ENCODE measurements around the gene CRYM. TPM values are rescaled to one million over a fixed set of nuclear protein-coding genes. Genes with fewer than 3 reads are reported as not detected.
A peak's percentile ranks its signal among the peaks of the same experiment; 100 is the strongest.

CRYM gene
- total RNA-seq (not detected), total RNA-seq (0 to 0.98 (median 0) reads per million in 172 experiments)
- polyA plus RNA-seq (2013, experiment 1 of 2) = 0.10 TPM
- 0.10 TPM for polyA plus RNA-seq (2013, experiment 2 of 2)

DNA sequence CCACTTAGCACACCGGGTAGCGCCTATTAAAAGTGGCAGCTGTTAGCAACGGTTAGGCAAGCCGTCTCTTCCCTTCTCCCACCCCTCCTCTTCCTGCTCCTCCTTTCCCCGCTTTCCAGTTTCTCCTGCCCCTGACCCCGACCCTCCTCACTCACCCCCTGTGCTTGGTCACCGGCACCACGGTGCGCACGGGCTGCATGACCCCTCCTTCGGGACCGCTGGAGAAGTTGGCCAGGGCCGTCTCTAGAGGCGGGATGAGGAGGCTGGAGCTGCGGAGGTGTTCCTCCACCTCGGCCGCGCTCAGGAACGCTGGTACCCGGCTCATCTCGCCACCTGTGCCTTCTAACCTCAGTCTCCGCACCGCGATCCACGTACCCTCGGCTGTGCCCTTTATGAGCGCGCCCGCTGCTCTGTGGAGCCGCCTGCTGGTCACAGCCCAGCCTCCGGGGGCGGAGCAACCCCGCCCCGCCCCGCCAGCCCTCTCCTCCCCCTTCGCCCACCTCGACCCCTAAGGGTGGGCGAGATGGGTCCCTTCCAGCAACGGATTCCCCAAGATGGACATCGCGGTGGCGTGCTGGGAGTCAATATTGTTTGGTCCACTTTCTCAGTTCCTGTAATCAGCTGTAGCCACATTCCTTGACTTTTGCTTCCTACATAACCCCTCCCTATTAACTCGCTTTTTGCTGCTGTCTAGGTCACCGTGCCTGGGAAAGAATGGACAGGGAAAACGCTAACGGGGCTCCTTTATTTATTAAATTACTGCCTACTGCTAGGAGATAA is at the start of gene CRYM:
CRYM (minus strand) TSS at position 364 of the 780 bp plus-strand sequence; CDS start at position 325, 39 bp downstream.
- H3K36me3 Mint-ChIP-seq (ENCODE audit: low read depth) = no peaks in the 10 kb centered on the region
- peak; percentile 77 for ATAC-seq (ENCODE audit: poor library complexity)
- peaks cover 85% of the 10 kb centered on the region for H3K27me3 Mint-ChIP-seq
- Histone ChIP-seq H3K27ac (ENCODE audit: low read depth in 1 of 2, low read length in 2 of 2) (no peak within 1 kb of the TSS), H3K27me3 (ENCODE audit: control insufficient read depth in 1 of 2, insufficient read depth in 2 of 2, low read length in 2 of 2) (peaks cover 21 to 71% of the 10 kb centered on the region in 2 experiments), H3K36me3 (ENCODE audit: insufficient read depth, low read length) (no peaks in the 10 kb centered on the region), H3K9me3 (ENCODE audit: control insufficient read depth in 1 of 2, insufficient read depth in 1 of 2, low read length in 2 of 2) (peaks cover 0 to 9% of the 10 kb centered on the region in 2 experiments), H3K4me1 (ENCODE audit: insufficient read depth, low read length) (peaks cover 7% of the 10 kb centered on the region), H3K4me3 (ENCODE audit: low read length) (no peak within 1 kb of the TSS)
- H3K4me1 Mint-ChIP-seq (ENCODE audit: low read depth) = no peaks in the 10 kb centered on the region
- DNase-seq = peak in 12 of 14 experiments; percentile 5 to 50 (median 20)
- POLR2A ChIA-PET = no interaction called here
- H3K27ac Mint-ChIP-seq = no peak within 1 kb of the TSS
- intact Hi-C loops (cut with DNase I, micrococcal nuclease) = loop anchor here in 1 of 2 experiments (10.0 kb wide), 1 partner anchor 1417 kb away; no protein-coding TSS in a partner anchor
- no peak within 1 kb of the TSS for H3K4me3 Mint-ChIP-seq
- CTCF ChIA-PET = no interaction called here
- TF ChIP-seq, protein P1, sequence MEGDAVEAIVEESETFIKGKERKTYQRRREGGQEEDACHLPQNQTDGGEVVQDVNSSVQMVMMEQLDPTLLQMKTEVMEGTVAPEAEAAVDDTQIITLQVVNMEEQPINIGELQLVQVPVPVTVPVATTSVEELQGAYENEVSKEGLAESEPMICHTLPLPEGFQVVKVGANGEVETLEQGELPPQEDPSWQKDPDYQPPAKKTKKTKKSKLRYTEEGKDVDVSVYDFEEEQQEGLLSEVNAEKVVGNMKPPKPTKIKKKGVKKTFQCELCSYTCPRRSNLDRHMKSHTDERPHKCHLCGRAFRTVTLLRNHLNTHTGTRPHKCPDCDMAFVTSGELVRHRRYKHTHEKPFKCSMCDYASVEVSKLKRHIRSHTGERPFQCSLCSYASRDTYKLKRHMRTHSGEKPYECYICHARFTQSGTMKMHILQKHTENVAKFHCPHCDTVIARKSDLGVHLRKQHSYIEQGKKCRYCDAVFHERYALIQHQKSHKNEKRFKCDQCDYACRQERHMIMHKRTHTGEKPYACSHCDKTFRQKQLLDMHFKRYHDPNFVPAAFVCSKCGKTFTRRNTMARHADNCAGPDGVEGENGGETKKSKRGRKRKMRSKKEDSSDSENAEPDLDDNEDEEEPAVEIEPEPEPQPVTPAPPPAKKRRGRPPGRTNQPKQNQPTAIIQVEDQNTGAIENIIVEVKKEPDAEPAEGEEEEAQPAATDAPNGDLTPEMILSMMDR (IDR thresholded peaks at IDR 0.05) = peak; percentile 28
- no peaks in the 10 kb centered on the region for H3K9me3 Mint-ChIP-seq

DNA sequence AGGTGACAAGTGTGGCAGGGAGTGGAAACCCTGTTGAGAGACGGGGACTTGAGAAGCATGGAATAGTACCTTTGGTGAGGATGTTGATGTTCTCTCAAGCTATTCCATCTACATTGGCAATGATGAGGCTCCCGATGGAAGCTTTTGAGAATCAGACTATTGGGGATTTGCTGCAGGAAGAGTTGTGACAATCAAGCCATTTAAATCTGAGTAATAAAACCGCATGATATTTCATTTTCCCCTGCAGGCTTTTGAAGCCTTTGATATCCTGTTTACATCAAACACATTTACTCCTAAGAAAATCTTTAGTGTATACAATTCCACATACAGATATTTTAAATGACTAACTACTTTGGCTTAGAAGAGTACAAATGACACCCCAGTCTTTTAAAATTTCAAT is 49.0 kb upstream of the CRYM start:
- no peak overlapping the region for H3K4me3 ChIP-seq (ENCODE audit: low read length)
- intact Hi-C loops (cut with DNase I, micrococcal nuclease) = no loop called here
- peaks cover 19% of the 10 kb centered on the region for H3K27me3 Mint-ChIP-seq
- POLR2A ChIA-PET = no interaction called here
- H3K27ac ChIP-seq (ENCODE audit: low read depth in 1 of 2, low read length in 2 of 2) = no peak overlapping the region
- no peaks in the 10 kb centered on the region for H3K27me3 ChIP-seq (ENCODE audit: control insufficient read depth in 1 of 2, insufficient read depth in 2 of 2, low read length in 2 of 2)
- no peaks in the 10 kb centered on the region for H3K4me1 Mint-ChIP-seq (ENCODE audit: low read depth)
- H3K36me3 Mint-ChIP-seq (ENCODE audit: low read depth) = no peaks in the 10 kb centered on the region
- peaks cover 8% of the 10 kb centered on the region for H3K9me3 Mint-ChIP-seq
- no peaks in the 10 kb centered on the region for H3K36me3 ChIP-seq (ENCODE audit: insufficient read depth, low read length)
- peaks cover 0 to 4% of the 10 kb centered on the region in 2 experiments for H3K9me3 ChIP-seq (ENCODE audit: control insufficient read depth in 1 of 2, insufficient read depth in 1 of 2, low read length in 2 of 2)
- ATAC-seq (ENCODE audit: poor library complexity) (no peak), DNase-seq (no peak)
- no peaks in the 10 kb centered on the region for H3K4me1 ChIP-seq (ENCODE audit: insufficient read depth, low read length)
- CTCF ChIA-PET = no interaction called here
- TF ChIP-seq, protein P1 (IDR thresholded peaks at IDR 0.05) = no peak
- H3K27ac Mint-ChIP-seq = no peak overlapping the region
- H3K4me3 Mint-ChIP-seq = no peak overlapping the region

DNA sequence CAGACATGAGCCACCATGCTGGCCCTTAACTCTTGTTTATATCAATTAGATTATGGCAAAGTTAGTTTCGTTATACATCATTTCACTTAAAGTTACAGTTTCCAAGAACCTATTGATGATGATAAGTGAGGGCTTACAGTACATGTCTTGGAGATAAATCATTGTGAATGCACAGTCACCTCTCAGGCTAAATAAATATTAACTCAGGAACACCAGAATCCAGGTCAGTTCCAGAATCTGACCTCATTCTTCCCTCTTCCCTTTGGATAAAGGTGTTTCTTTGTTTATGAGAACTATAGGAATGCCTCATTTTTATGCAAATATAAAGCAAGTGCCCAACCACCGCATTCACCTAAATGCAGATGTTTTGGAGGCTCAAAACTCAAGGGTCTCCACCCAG is 48.4 kb upstream of the CRYM start:
- intact Hi-C loops (cut with DNase I, micrococcal nuclease) = no loop called here
- Mint-ChIP-seq H3K4me3 (no peak overlapping the region), H3K4me1 (ENCODE audit: low read depth) (no peaks in the 10 kb centered on the region), H3K36me3 (ENCODE audit: low read depth) (no peaks in the 10 kb centered on the region), H3K9me3 (peaks cover 8% of the 10 kb centered on the region), H3K27me3 (peaks cover 18% of the 10 kb centered on the region), H3K27ac (no peak overlapping the region)
- CTCF ChIA-PET = no interaction called here
- TF ChIP-seq, protein P1 (IDR thresholded peaks at IDR 0.05) = no peak
- no peak overlapping the region for H3K27ac ChIP-seq (ENCODE audit: low read depth in 1 of 2, low read length in 2 of 2)
- ATAC-seq (ENCODE audit: poor library complexity) = no peak
- no peaks in the 10 kb centered on the region for H3K4me1 ChIP-seq (ENCODE audit: insufficient read depth, low read length)
- no peak overlapping the region for H3K4me3 ChIP-seq (ENCODE audit: low read length)
- H3K9me3 ChIP-seq (ENCODE audit: control insufficient read depth in 1 of 2, insufficient read depth in 1 of 2, low read length in 2 of 2) = peaks cover 0 to 4% of the 10 kb centered on the region in 2 experiments
- no peak for DNase-seq
- POLR2A ChIA-PET = no interaction called here
- H3K36me3 ChIP-seq (ENCODE audit: insufficient read depth, low read length) = no peaks in the 10 kb centered on the region
- H3K27me3 ChIP-seq (ENCODE audit: control insufficient read depth in 1 of 2, insufficient read depth in 2 of 2, low read length in 2 of 2) = no peaks in the 10 kb centered on the region

All from CD4-positive, alpha-beta T cell (primary cell).